Aorta (tissue), 5 donors: ENCODE measurements around the gene CARD9. TPM values are rescaled to one million over a fixed set of nuclear protein-coding genes. Genes with fewer than 3 reads are reported as not detected.

Experiments
- ATAC-seq: fragments of 200-7000 bp; cut with Tn5 transposase; one replicate; pipeline ENCODE4 v1.9.1; 2022; ENCODE audit warnings: moderate library complexity; ENCODE audit not compliant: low FRiP score
- DNase-seq, 2 donors: peaks; one replicate each; pipeline ENCODE4 v3.0.0-alpha.2; 2020
- H3K27ac ChIP-seq, 2 donors: one replicate each; pipeline ENCODE4 v1.5.1; 2013; ENCODE audit warnings: low read length in 2 of 2, mild to moderate bottlenecking in 2 of 2, moderate library complexity in 2 of 2, control low read depth in 1 of 2, inconsistent platforms in 1 of 2, low read depth in 1 of 2
- H3K27me3 ChIP-seq, 2 donors: one replicate each; pipeline ENCODE4 v1.6.1; 2013; ENCODE audit warnings: control low read depth in 1 of 2, low read length in 1 of 2, mild to moderate bottlenecking in 1 of 2, moderate library complexity in 1 of 2; ENCODE audit not compliant: insufficient read depth in 2 of 2, control insufficient read depth in 1 of 2
- H3K36me3 ChIP-seq, 2 donors: one replicate each; pipeline ENCODE4 v1.6.1; 2013; ENCODE audit warnings: control low read depth in 1 of 2, low read length in 1 of 2, mild to moderate bottlenecking in 1 of 2; ENCODE audit not compliant: insufficient read depth in 2 of 2, control insufficient read depth in 1 of 2
- H3K4me1 ChIP-seq, 2 donors: one replicate each; pipeline ENCODE4 v1.6.1; 2013; ENCODE audit warnings: low read length in 2 of 2, control low read depth in 1 of 2, mild to moderate bottlenecking in 1 of 2, moderate library complexity in 1 of 2; ENCODE audit not compliant: insufficient read depth in 2 of 2, control insufficient read depth in 1 of 2
- H3K4me3 ChIP-seq, 2 donors: one replicate each; pipeline ENCODE4 v1.5.1; 2013; ENCODE audit warnings: low read length in 2 of 2, control low read depth in 1 of 2, mild to moderate bottlenecking in 1 of 2
- H3K9me3 ChIP-seq: one replicate; pipeline ENCODE4 v1.6.1; 2013; ENCODE audit warnings: mild to moderate bottlenecking, low read length; ENCODE audit not compliant: control insufficient read depth
- WGBS, 2 donors: extraction: QIAGEN DNeasy Blood & Tissue Kit; methylation state at CpG; one replicate each; pipeline ENCODE4 v1.1.7; 2013; 5-methylcytosine and 5-hydroxymethylcytosine counted together
- intact Hi-C, 2 donors: fragments of 100-400 bp; cut with DNase I; formaldehyde crosslinking; loops; one replicate each; pipeline versions ENCODE4 v1.14.2 to v1.15.0; 2022
- polyA plus RNA-seq, 2 donors: library from polyadenylated mRNA; stranded (reverse); fragments of 200-250 nt; gene quantifications; one replicate each; pipeline ENCODE4 v1.2.3, GENCODE V29; 2013
- total RNA-seq, 2 donors: library from RNA; stranded (reverse); fragmentation: NEBNext Ultra II Directional; extraction: Animal tissue kit (Norgen Biotek cat#: 25700); gene quantifications; one replicate each; pipeline ENCODE4 v1.2.1, GENCODE V29; 2021
- donor health status: healthy with polysubstance abuse.
- donor health status: Bipolar disorder and iron deficiency.
- donor health status: DM: no; HTN: no; CAD: no.
- donor health status: DM: no; HTN: no; CAD: no.
- donor health status: DM: yes; HTN: yes; CAD: no.

The CARD9 gene
- total and polyA plus RNA-seq, 4 donors, result 1.4 to 5.3 (median 3.5) TPM

- no peaks in the 10 kb centered on the region for H3K27me3 ChIP-seq
- no peak for DNase-seq
- intact Hi-C loops, result no loop called here
- H3K4me1 ChIP-seq, result no peaks in the 10 kb centered on the region
- H3K36me3 ChIP-seq, result no peaks in the 10 kb centered on the region
- no peak for ATAC-seq
- H3K9me3 ChIP-seq, result no peaks in the 10 kb centered on the region
- WGBS, 2 donors, result 92 to 93% methylated on average over 23 to 25 of the region's 25 CpGs
- no peak overlapping the region for H3K4me3 ChIP-seq
- H3K27ac ChIP-seq, result no peak overlapping the region
These were observed 35.0 kb downstream of the CARD9 start for GRCh38 chr9:136338511-136338910.

- Histone ChIP-seq H3K9me3 (no peaks in the 10 kb centered on the region), H3K36me3 (no peaks in the 10 kb centered on the region), H3K27ac (no peak overlapping the region), H3K4me1 (no peaks in the 10 kb centered on the region), H3K4me3 (no peak overlapping the region), H3K27me3 (no peaks in the 10 kb centered on the region)
- 87 to 88% methylated on average over 35 to 43 of the region's 43 CpGs for WGBS, 2 donors
- ATAC-seq, result no peak
- intact Hi-C loops, result no loop called here
- DNase-seq, result no peak
These were observed 35.8 kb downstream of the CARD9 start for GRCh38 chr9:136337416-136338395.

- no peaks in the 10 kb centered on the region for H3K9me3 ChIP-seq
- no peak for DNase-seq
- intact Hi-C loops, result no loop called here
- no peaks in the 10 kb centered on the region for H3K4me1 ChIP-seq
- no peak overlapping the region for H3K4me3 ChIP-seq
- no peaks in the 10 kb centered on the region for H3K36me3 ChIP-seq
- no peaks in the 10 kb centered on the region for H3K27me3 ChIP-seq
- 91 to 92% methylated on average over 23 of the region's 23 CpGs for WGBS, 2 donors
- ATAC-seq, result no peak
- H3K27ac ChIP-seq, result no peak overlapping the region
These were observed 36.6 kb downstream of the CARD9 start for GRCh38 chr9:136336881-136337280.

GRCh38 chr9:136336156-136336870, 37.2 kb downstream of the CARD9 start:
- H3K36me3 ChIP-seq, result no peaks in the 10 kb centered on the region
- no peaks in the 10 kb centered on the region for H3K4me1 ChIP-seq
- 80% methylated on average over 29 to 30 of the region's 30 CpGs for WGBS, 2 donors
- no peak overlapping the region for H3K27ac ChIP-seq
- no peak overlapping the region for H3K4me3 ChIP-seq
- no peaks in the 10 kb centered on the region for H3K27me3 ChIP-seq
- intact Hi-C loops, result no loop called here
- DNase-seq, result no peak
- H3K9me3 ChIP-seq, result no peaks in the 10 kb centered on the region
- no peak for ATAC-seq

- 86% methylated on average over 26 of the region's 26 CpGs for WGBS, 2 donors
- H3K9me3 ChIP-seq, result no peaks in the 10 kb centered on the region
- H3K27ac ChIP-seq, result no peak overlapping the region
- intact Hi-C loops, result no loop called here
- no peaks in the 10 kb centered on the region for H3K36me3 ChIP-seq
- DNase-seq, result no peak
- H3K4me3 ChIP-seq, result no peak overlapping the region
- no peaks in the 10 kb centered on the region for H3K27me3 ChIP-seq
- no peaks in the 10 kb centered on the region for H3K4me1 ChIP-seq
- no peak for ATAC-seq
These were observed 37.9 kb downstream of the CARD9 start for GRCh38 chr9:136335296-136336155.

GRCh38 chr9:136334541-136334940, 38.9 kb downstream of the CARD9 start:
- WGBS, 2 donors, result 93 to 95% methylated on average over 21 of the region's 21 CpGs
- Histone ChIP-seq H3K4me1 (no peaks in the 10 kb centered on the region), H3K27ac (no peak overlapping the region), H3K27me3 (no peaks in the 10 kb centered on the region), H3K36me3 (no peaks in the 10 kb centered on the region), H3K4me3 (no peak overlapping the region), H3K9me3 (no peaks in the 10 kb centered on the region)
- ATAC-seq, result no peak
- intact Hi-C loops, result no loop called here
- no peak for DNase-seq

- no peak overlapping the region for H3K27ac ChIP-seq
These were observed 40.0 kb downstream of the CARD9 start for GRCh38 chr9:136333486-136333885.

GRCh38 chr9:136333045-136333444, 40.4 kb downstream of the CARD9 start:
- Histone ChIP-seq H3K27ac (no peak overlapping the region), H3K27me3 (no peaks in the 10 kb centered on the region), H3K9me3 (no peaks in the 10 kb centered on the region), H3K4me3 (no peak overlapping the region), H3K4me1 (no peaks in the 10 kb centered on the region), H3K36me3 (no peaks in the 10 kb centered on the region)
- ATAC-seq (no peak), DNase-seq (no peak)
- intact Hi-C loops, result no loop called here
- 92% methylated on average over 12 of the region's 12 CpGs for WGBS, 2 donors

More at GRCh38 chr9:136333486-136333885, 40.0 kb downstream of the CARD9 start:
- Histone ChIP-seq H3K4me1 (no peaks in the 10 kb centered on the region), H3K27me3 (no peaks in the 10 kb centered on the region), H3K4me3 (no peak overlapping the region), H3K36me3 (no peaks in the 10 kb centered on the region), H3K9me3 (no peaks in the 10 kb centered on the region)
- WGBS, 2 donors, result 94% methylated on average over 17 of the region's 17 CpGs
- DNase-seq (no peak), ATAC-seq (no peak)
- intact Hi-C loops, result no loop called here
